Liver (tissue), 3 donors: ENCODE results near the gene SHC3.

Experiments used
- CTCF ChIP-seq: fragments of 150-350 bp; IDR thresholded peaks from 2 replicates; pipeline ENCODE4 v1.5.1; 2017; ENCODE audit warnings: improper control_type of control experiment, low read depth, low read length; ENCODE audit not compliant: missing input control
- RAD21 ChIP-seq, 2 donors: IDR thresholded peaks; 2 replicates each; pipeline ENCODE4 v1.6.1; 2016; ENCODE audit warnings: antibody characterized with exemption in 2 of 2, mild to moderate bottlenecking in 2 of 2
- donor health status: healthy.
- donor health status: healthy.

GRCh38 chr9:88971131-88971960 is 207.3 kb downstream of the SHC3 start:
- TF ChIP-seq CTCF (no peak), RAD21 (IDR thresholded peaks at IDR 0.05) (no peak)
